Gastroesophageal sphincter (tissue), 4 donors: ENCODE results near the gene ATF4. TPM values are rescaled to one million over a fixed set of nuclear protein-coding genes. Genes with fewer than 3 reads are reported as not detected.

Source experiments
- ATAC-seq: fragments of 150-250 bp; one replicate; pipeline ENCODE4 v1.9.1; 2016; ENCODE audit warnings: mild to moderate bottlenecking, moderate library complexity
- H3K27ac ChIP-seq, 4 donors: fragments of 200-600 bp; sonication (generic) in 3 of 4; 1 replicate in 3 of 4; 2 replicates in 1 of 4; pipeline ENCODE4 v1.5.1; 2016 to 2019
- H3K27me3 ChIP-seq: fragments of 200-600 bp; sonication (generic); one replicate; pipeline ENCODE4 v1.5.1; 2019
- H3K36me3 ChIP-seq, 2 donors: fragments of 200-600 bp; sonication (generic); one replicate each; pipeline ENCODE4 v1.5.1; 2019; ENCODE audit warnings: control low read depth in 1 of 2
- H3K4me1 ChIP-seq, 3 donors: fragments of 200-600 bp; sonication (generic); 1 replicate in 2 of 3; 2 replicates in 1 of 3; pipeline ENCODE4 v1.5.1; 2016 to 2019; ENCODE audit warnings: control low read depth in 2 of 3
- H3K4me3 ChIP-seq, 2 donors: fragments of 200-600 bp; sonication (generic); one replicate each; pipeline ENCODE4 v1.5.1; 2019; ENCODE audit warnings: mild to moderate bottlenecking in 1 of 2, moderate library complexity in 1 of 2
- H3K9me3 ChIP-seq, 3 donors: fragments of 200-600 bp; sonication (generic); one replicate each; pipeline ENCODE4 v1.5.1; 2017 to 2019; ENCODE audit warnings: control low read depth in 2 of 3
- EP300 ChIP-seq: sonication (generic); formaldehyde crosslinking; IDR thresholded peaks from one replicate; pipeline ENCODE4 v1.6.1; 2017; ENCODE audit warnings: antibody characterized with exemption, mild to moderate bottlenecking
- POLR2A ChIP-seq, 2 donors: fragments of 450-650 bp; IDR thresholded peaks; one replicate each; pipeline ENCODE4 v1.6.1; 2017; ENCODE audit warnings: antibody characterized with exemption in 2 of 2, mild to moderate bottlenecking in 2 of 2, moderate library complexity in 1 of 2
- POLR2AphosphoS5 ChIP-seq: sonication (generic); formaldehyde crosslinking; IDR thresholded peaks from one replicate; pipeline ENCODE4 v1.6.1; 2017; ENCODE audit warnings: antibody characterized with exemption
- WGBS, 2 donors: methylation state at CpG; one replicate each; pipeline ENCODE4 v1.1.5; 2018; ENCODE audit warnings: low coverage in 1 of 2; 5-methylcytosine and 5-hydroxymethylcytosine counted together
- total RNA-seq, 4 donors: library from RNA; depleted of rRNA; stranded (reverse); fragments of >200 nt; gene quantifications; one replicate each; pipeline ENCODE4 v1.1.0, GENCODE V29; 2016
- TF ChIP-seq, protein P1 (sequence below), 4 experiments: fragments of 200-600 bp in 2 of 4; fragments of 450-650 bp in 2 of 4; sonication (generic) in 1 of 4; IDR thresholded peaks; one replicate each; pipeline ENCODE4 v1.5.1; 2017 to 2019; ENCODE audit warnings: antibody characterized with exemption in 4 of 4, mild to moderate bottlenecking in 2 of 4, moderate library complexity in 2 of 4

The ATF4 gene
- total RNA-seq, 4 donors from 2014 or later: 450 to 718 (median 563) TPM

DNA sequence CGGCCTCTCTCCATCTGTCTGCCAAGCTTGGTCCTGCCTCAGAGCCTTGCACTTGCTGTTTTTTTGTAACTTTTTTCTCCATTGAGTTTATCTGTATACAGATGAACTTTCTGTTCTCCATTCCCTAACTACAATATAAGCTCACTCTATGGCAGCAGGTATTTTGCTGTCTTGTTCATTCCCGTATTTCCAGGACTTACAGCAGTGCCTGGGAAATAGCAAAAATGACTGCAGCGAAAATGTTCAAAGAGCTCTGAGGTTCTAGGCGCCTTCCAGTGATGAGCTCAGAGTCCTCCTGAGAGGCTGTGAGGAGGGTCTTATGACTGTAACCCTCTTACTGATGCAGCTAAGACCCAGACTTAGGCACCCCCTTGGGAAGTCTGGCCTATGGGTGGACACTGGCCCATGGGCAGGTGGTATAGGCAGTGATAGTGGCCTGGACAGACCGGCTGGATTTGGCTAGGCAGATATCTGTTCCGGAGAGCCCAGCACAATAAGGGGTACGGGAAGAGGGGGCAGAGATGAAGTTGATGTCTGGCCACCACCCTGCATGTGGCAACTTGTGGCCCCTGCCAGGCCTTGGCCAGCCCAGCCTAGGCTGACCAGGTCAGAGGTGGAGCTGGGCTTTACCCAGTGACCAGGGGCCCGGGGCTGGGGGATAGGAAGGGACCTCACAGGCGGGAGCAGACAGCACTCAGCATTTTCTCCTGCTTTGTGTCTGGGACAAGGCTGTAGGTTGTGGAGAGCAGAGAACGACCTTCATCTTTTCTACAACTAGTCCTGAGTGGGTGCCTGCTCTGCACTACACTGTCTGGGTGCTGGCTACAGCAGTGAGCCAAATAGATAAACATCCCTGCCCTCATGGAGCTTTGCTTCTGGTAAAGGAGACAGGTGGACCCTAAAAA is 4.6 kb downstream of the ATF4 start:
- H3K27ac ChIP-seq: peak overlapping the region in 3 of 4 donors; percentile 98 to 100 (median 100)
- no peaks in the 10 kb centered on the region for H3K27me3 ChIP-seq
- H3K9me3 ChIP-seq: no peaks in the 10 kb centered on the region
- TF ChIP-seq, protein P1, sequence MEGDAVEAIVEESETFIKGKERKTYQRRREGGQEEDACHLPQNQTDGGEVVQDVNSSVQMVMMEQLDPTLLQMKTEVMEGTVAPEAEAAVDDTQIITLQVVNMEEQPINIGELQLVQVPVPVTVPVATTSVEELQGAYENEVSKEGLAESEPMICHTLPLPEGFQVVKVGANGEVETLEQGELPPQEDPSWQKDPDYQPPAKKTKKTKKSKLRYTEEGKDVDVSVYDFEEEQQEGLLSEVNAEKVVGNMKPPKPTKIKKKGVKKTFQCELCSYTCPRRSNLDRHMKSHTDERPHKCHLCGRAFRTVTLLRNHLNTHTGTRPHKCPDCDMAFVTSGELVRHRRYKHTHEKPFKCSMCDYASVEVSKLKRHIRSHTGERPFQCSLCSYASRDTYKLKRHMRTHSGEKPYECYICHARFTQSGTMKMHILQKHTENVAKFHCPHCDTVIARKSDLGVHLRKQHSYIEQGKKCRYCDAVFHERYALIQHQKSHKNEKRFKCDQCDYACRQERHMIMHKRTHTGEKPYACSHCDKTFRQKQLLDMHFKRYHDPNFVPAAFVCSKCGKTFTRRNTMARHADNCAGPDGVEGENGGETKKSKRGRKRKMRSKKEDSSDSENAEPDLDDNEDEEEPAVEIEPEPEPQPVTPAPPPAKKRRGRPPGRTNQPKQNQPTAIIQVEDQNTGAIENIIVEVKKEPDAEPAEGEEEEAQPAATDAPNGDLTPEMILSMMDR (IDR thresholded peaks at IDR 0.05): no peak
- TF ChIP-seq EP300: no peak
- TF ChIP-seq POLR2AphosphoS5: no peak
- no peak for TF ChIP-seq POLR2A (IDR thresholded peaks at IDR 0.05)
- 14 to 33% methylated on average over 1 of the region's 10 CpGs for WGBS, 2 donors
- ATAC-seq: no peak
- peaks cover 6 to 67% of the 10 kb centered on the region in 2 donors for H3K36me3 ChIP-seq
- peak overlapping the region in 1 of 2 donors; percentile 100 for H3K4me3 ChIP-seq
- peaks cover 0 to 85% (median 62%) of the 10 kb centered on the region in 3 donors for H3K4me1 ChIP-seq

DNA sequence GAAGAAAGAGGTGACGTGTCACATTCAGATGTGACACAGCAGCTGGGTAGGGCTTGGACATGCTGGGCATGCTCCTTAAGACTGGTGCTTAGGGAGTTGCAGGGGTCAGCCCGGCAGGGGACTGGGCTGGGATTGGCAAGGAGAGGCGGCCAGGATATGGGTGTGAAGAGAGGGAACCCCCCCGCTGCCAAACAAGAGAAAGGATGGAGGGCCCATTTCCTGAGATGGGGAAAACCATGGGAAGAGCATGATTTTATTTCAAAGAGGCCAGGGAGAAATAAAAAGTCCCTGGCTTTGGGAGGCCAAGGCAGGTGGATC is 5.3 kb downstream of the ATF4 start:
- WGBS, 2 donors: 33 to 51% methylated on average over 3 to 4 of the region's 4 CpGs
- TF ChIP-seq, protein P1 (IDR thresholded peaks at IDR 0.05): no peak
- no peak for TF ChIP-seq POLR2AphosphoS5
- TF ChIP-seq EP300: no peak
- TF ChIP-seq POLR2A (IDR thresholded peaks at IDR 0.05): no peak
- peaks cover 6 to 73% of the 10 kb centered on the region in 2 donors for H3K36me3 ChIP-seq
- H3K27me3 ChIP-seq: no peaks in the 10 kb centered on the region
- no peak overlapping the region for H3K4me3 ChIP-seq
- peak overlapping the region in 3 of 4 donors; percentile 98 to 100 (median 100) for H3K27ac ChIP-seq
- ATAC-seq: no peak
- no peaks in the 10 kb centered on the region for H3K9me3 ChIP-seq
- H3K4me1 ChIP-seq: peaks cover 0 to 91% (median 68%) of the 10 kb centered on the region in 3 donors

DNA sequence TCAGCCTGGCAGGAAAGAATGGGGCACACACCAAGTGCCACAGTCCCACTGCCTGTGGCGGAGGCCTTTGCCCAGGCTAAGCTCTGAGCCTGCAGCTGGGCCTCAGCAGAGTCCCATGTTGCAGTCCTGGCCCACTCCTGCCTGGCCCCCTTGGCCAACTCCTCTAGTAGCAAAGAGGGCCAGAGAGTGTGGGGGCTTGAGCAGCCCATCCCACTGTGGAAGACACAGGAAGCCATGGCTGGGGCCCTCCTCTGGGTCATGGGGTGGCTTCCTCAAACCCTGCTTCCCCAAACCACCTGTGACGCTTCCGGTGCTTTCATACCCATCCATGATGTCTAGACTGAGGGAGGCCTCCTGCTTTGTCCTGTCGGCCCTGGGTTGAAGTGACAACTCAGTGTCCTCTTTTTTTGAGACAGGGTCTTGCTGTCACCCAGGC is 6.4 kb downstream of the ATF4 start:
- TF ChIP-seq EP300 (no peak), POLR2A (IDR thresholded peaks at IDR 0.05) (no peak), POLR2AphosphoS5 (no peak)
- TF ChIP-seq, protein P1 (IDR thresholded peaks at IDR 0.05): no peak
- no peaks in the 10 kb centered on the region for H3K27me3 ChIP-seq
- no peaks in the 10 kb centered on the region for H3K9me3 ChIP-seq
- WGBS, 2 donors: 56% methylated on average over 2 of the region's 4 CpGs; no CpG with 5 or more reads in 1 of the 2 donors
- peaks cover 2 to 99% (median 77%) of the 10 kb centered on the region in 3 donors for H3K4me1 ChIP-seq
- H3K36me3 ChIP-seq: peaks cover 2 to 65% of the 10 kb centered on the region in 2 donors
- peak overlapping the region in 3 of 4 donors; percentile 71 to 100 (median 73) for H3K27ac ChIP-seq
- no peak for ATAC-seq
- no peak overlapping the region for H3K4me3 ChIP-seq

- no peak for TF ChIP-seq EP300
- Histone ChIP-seq H3K27me3 (no peaks in the 10 kb centered on the region), H3K36me3 (peaks cover 0 to 57% of the 10 kb centered on the region in 2 donors), H3K4me3 (no peak overlapping the region), H3K27ac (peak overlapping the region in 3 of 4 donors; percentile 71 to 100 (median 73)), H3K9me3 (no peaks in the 10 kb centered on the region), H3K4me1 (peaks cover 2 to 96% (median 75%) of the 10 kb centered on the region in 3 donors)
- ATAC-seq: no peak
- 38 to 50% methylated on average over 3 to 5 of the region's 6 CpGs for WGBS, 2 donors
Measured at GRCh38 chr22:39527481-39527961, 7.2 kb downstream of the ATF4 start.

GRCh38 chr22:39528080-39528661 is 7.8 kb downstream of the ATF4 start:
- H3K36me3 ChIP-seq: peaks cover 0 to 51% of the 10 kb centered on the region in 2 donors
- H3K4me1 ChIP-seq: peaks cover 2 to 89% (median 69%) of the 10 kb centered on the region in 3 donors
- H3K27me3 ChIP-seq: no peaks in the 10 kb centered on the region
- H3K4me3 ChIP-seq: peak overlapping the region in 1 of 2 donors; percentile 35
- TF ChIP-seq EP300 (no peak), POLR2A (IDR thresholded peaks at IDR 0.05) (no peak), POLR2AphosphoS5 (no peak)
- TF ChIP-seq, protein P1 (IDR thresholded peaks at IDR 0.05): no peak
- peak overlapping the region in 3 of 4 donors; percentile 71 to 100 (median 73) for H3K27ac ChIP-seq
- 62 to 73% methylated on average over 6 to 7 of the region's 12 CpGs for WGBS, 2 donors
- ATAC-seq: no peak
- no peaks in the 10 kb centered on the region for H3K9me3 ChIP-seq
